HAP-1 (cell line): ENCODE data around the gene SLC9B1.
"Not testable (repeated sequence)": the region's sequence is repeated elsewhere in the genome, so short reads cannot be mapped to it uniquely, and the experiment has no call there.

Experiments
- DNase-seq, 2 experiments: peaks; one replicate each; pipeline ENCODE4 v3.0.0-alpha.2; 2016 to 2020; ENCODE audit warnings: low spot score in 2 of 2
- H3K27me3 ChIP-seq: fragments of 250-450 bp; sonication (Bioruptor Pico); 2 replicates; pipeline ENCODE4 v1.5.1; 2020; ENCODE audit warnings: low read depth, mild to moderate bottlenecking, moderate library complexity
- H3K36me3 ChIP-seq: fragments of 250-450 bp; sonication (Bioruptor Pico); replicated peaks from 2 replicates; pipeline ENCODE4 v1.5.1; 2020; ENCODE audit warnings: mild to moderate bottlenecking
- H3K4me1 ChIP-seq: fragments of 250-450 bp; sonication (Bioruptor Pico); 2 replicates; pipeline ENCODE4 v1.5.1; 2020; ENCODE audit warnings: mild to moderate bottlenecking
- H3K4me3 ChIP-seq: fragments of 250-450 bp; sonication (Bioruptor Pico); 2 replicates; pipeline ENCODE4 v1.5.1; 2020; ENCODE audit warnings: mild to moderate bottlenecking, moderate library complexity
- H3K9me3 ChIP-seq: fragments of 250-450 bp; sonication (Bioruptor Pico); 2 replicates; pipeline ENCODE4 v1.5.1; 2020; ENCODE audit warnings: mild to moderate bottlenecking, moderate library complexity
- in situ Hi-C: fragments of 300-500 bp; cut with MboI; formaldehyde crosslinking; loops from 3 replicates; pipeline ENCODE4 v1.14.3; 2020; ENCODE audit warnings: low sequenced_read_pairs, inconsistent platforms, mixed read lengths

The SLC9B1 gene

DNA sequence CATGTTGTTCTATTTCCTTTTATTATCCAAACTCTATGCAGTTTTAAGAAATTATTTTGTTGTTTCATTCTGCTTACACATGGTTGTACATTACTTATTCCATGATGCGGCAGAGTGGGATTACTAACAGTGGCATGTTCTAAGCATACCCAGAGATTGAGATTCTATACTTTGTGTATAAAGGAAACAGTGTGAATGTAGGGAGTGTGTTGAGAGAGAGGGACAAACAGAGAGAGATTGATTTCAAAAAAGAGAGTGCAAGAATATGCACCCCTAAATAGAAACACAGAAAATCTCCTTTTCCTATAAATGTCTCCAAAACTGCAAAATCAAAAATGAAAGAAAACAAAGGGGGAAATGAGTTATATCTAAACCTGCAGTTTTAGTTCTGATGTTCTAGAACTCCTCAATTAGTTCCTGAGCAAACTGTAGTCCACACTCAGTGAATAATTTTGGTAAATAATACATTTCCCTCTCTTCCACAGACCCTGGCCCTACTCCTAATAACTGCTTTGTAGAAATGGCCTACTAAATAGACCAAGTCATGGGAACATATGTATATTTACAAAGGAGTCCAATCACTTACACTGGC lies 31.0 kb downstream of the SLC9B1 start:
- H3K36me3 ChIP-seq = no peaks in the 10 kb centered on the region
- H3K9me3 ChIP-seq = peaks cover 4% of the 10 kb centered on the region; the same call in 1 of the 2 replicates
- DNase-seq = no peak
- in situ Hi-C loops = no loop called here
- no peaks in the 10 kb centered on the region for H3K27me3 ChIP-seq
- no peaks in the 10 kb centered on the region for H3K4me1 ChIP-seq
- no peak overlapping the region for H3K4me3 ChIP-seq

DNA sequence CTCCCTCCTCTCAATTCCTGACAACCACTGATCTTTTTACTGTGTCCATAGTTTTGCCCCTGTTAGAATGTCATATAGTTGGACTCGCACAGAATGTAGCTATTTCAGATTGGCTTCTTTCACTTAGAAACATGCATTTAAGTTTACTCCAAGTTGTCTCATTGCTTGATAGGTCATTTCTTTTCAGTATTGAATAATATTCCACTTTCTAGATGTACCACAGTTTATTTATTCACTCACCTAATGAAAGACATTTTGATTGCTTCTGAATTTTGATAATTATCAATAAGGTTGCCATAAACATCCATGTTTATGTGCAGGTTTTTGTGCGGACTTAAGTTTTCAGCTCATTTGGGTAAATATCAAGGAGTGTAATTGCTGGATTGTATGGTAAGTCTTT lies 38.5 kb downstream of the SLC9B1 start:
- in situ Hi-C loops = no loop called here
- H3K4me3 ChIP-seq = no peak overlapping the region
- no peak for DNase-seq
- 0 out of 2 replicates have a peak, but pooled peaks cover 3% of the 10 kb centered on the region for H3K9me3 ChIP-seq
- H3K27me3 ChIP-seq = no peaks in the 10 kb centered on the region
- no peaks in the 10 kb centered on the region; the same call in 1 of the 2 replicates for H3K4me1 ChIP-seq
- no peaks in the 10 kb centered on the region for H3K36me3 ChIP-seq

GRCh38 chr4:102961813-102962212 lies 57.7 kb downstream of the SLC9B1 start:
- in situ Hi-C loops, H3K36me3 ChIP-seq, H3K9me3 ChIP-seq: not testable (repeated sequence)

DNA sequence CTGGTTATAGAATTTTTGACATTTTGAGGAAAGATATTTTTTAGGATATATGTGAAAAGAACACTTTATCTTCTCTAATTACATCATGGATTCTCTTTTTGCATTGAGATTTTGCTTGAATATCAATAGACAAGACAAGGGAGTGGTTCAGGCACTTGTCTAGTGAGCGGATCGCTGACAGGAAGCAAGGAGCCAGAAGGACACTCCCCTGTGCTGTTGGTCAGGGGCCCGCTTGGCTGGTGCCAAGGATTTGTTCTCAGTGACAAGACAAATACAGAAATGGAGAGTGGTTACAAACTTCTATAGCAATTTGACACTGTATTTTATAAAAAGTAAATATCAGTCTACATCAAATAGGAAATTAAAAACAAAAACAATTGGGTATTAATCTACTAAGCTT lies 60.0 kb downstream of the SLC9B1 start:
- Histone ChIP-seq H3K4me1 (no peaks in the 10 kb centered on the region), H3K27me3 (no peaks in the 10 kb centered on the region), H3K36me3 (no peaks in the 10 kb centered on the region), H3K4me3 (no peak overlapping the region), H3K9me3 (no peaks in the 10 kb centered on the region)
- in situ Hi-C loops = no loop called here
- no peak for DNase-seq

More at GRCh38 chr4:102961813-102962212, 57.7 kb downstream of the SLC9B1 start:
- DNase-seq, H3K4me1 ChIP-seq, H3K27me3 ChIP-seq, H3K4me3 ChIP-seq: not testable (repeated sequence)

- Histone ChIP-seq H3K36me3 (no peaks in the 10 kb centered on the region), H3K9me3 (no peaks in the 10 kb centered on the region), H3K4me1 (no peaks in the 10 kb centered on the region), H3K27me3 (0 out of 2 replicates have a peak, but pooled peaks cover 3% of the 10 kb centered on the region), H3K4me3 (no peak overlapping the region)
- DNase-seq = no peak
- in situ Hi-C loops = no loop called here
Measured at GRCh38 chr4:102945066-102945465, 74.4 kb downstream of the SLC9B1 start.

GRCh38 chr4:102938063-102938462 lies 81.4 kb downstream of the SLC9B1 start:
- H3K36me3 ChIP-seq, in situ Hi-C loops, H3K4me3 ChIP-seq, H3K9me3 ChIP-seq, H3K4me1 ChIP-seq, H3K27me3 ChIP-seq: not testable (repeated sequence)
- DNase-seq = peak; percentile 36 to 81

DNA sequence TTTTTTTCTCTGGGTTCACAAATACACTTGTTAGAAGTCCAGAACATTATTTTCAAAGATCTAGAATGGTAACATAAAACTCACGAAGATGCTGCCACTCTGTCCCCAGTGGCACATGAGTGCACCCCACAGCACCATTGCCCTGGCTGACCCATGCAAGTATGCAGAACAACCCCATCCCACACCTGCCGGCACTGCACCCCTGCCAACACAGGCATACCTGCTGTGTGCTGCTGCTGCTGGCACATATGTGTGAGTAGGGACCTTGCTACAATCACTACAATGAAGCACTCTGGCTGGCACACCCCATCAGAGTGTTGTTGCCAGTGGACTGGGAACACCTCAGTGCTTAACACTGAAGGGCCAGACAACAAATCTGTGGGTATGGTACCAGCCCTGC lies 83.8 kb downstream of the SLC9B1 start:
- no peak overlapping the region for H3K4me3 ChIP-seq
- H3K9me3 ChIP-seq = no peaks in the 10 kb centered on the region
- no peaks in the 10 kb centered on the region for H3K4me1 ChIP-seq
- in situ Hi-C loops = no loop called here
- H3K27me3 ChIP-seq = no peaks in the 10 kb centered on the region
- DNase-seq = no peak
- H3K36me3 ChIP-seq = no peaks in the 10 kb centered on the region

GRCh38 chr4:102919697-102920096 lies 99.8 kb downstream of the SLC9B1 start:
- H3K4me1 ChIP-seq, H3K36me3 ChIP-seq, H3K27me3 ChIP-seq, H3K9me3 ChIP-seq, H3K4me3 ChIP-seq, in situ Hi-C loops: not testable (repeated sequence)
- DNase-seq = peak in 1 of 2 experiments; percentile 11

DNA sequence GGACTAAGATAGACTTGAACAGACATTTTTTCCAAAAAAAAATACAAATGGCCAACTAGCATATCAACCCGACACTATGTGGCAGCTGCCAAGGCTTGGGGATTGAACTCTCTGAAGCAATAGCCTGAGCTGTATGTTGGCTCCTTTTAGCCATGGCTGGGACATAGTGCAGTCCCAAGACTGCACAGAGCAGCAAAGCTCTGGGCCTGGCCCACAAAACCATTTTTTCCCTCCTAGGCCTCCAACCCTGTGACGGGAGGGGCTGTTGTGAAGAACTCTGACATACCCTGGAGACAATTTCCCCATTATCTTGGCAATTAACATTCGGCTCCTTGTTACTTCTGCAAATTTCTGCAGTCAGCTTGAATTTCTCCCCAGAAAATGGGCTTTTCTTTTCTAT lies 100.6 kb downstream of the SLC9B1 start:
- Histone ChIP-seq H3K4me1 (no peaks in the 10 kb centered on the region), H3K4me3 (no peak overlapping the region), H3K36me3 (no peaks in the 10 kb centered on the region), H3K9me3 (no peaks in the 10 kb centered on the region), H3K27me3 (no peaks in the 10 kb centered on the region)
- in situ Hi-C loops = no loop called here
- DNase-seq = no peak

GRCh38 chr4:102901804-102902203 lies 117.7 kb downstream of the SLC9B1 start:
- H3K36me3 ChIP-seq = no peaks in the 10 kb centered on the region
- no peaks in the 10 kb centered on the region for H3K27me3 ChIP-seq
- no peak for DNase-seq
- no peaks in the 10 kb centered on the region for H3K4me1 ChIP-seq
- H3K9me3 ChIP-seq = no peaks in the 10 kb centered on the region
- in situ Hi-C loops = no loop called here
- H3K4me3 ChIP-seq = no peak overlapping the region

GRCh38 chr4:102897610-102898009 lies 121.9 kb downstream of the SLC9B1 start:
- in situ Hi-C loops = not testable (repeated sequence)

GRCh38 chr4:102896547-102896946 lies 123.0 kb downstream of the SLC9B1 start:
- H3K9me3 ChIP-seq, in situ Hi-C loops, H3K4me3 ChIP-seq, H3K4me1 ChIP-seq, H3K36me3 ChIP-seq, H3K27me3 ChIP-seq, DNase-seq: not testable (repeated sequence)

More at GRCh38 chr4:102897610-102898009, 121.9 kb downstream of the SLC9B1 start:
- H3K4me3 ChIP-seq, DNase-seq, H3K9me3 ChIP-seq, H3K4me1 ChIP-seq, H3K27me3 ChIP-seq, H3K36me3 ChIP-seq: not testable (repeated sequence)

GRCh38 chr4:102889866-102890265 lies 129.6 kb downstream of the SLC9B1 start:
- H3K9me3 ChIP-seq, in situ Hi-C loops, H3K4me1 ChIP-seq, DNase-seq, H3K4me3 ChIP-seq, H3K27me3 ChIP-seq, H3K36me3 ChIP-seq: not testable (repeated sequence)

DNA sequence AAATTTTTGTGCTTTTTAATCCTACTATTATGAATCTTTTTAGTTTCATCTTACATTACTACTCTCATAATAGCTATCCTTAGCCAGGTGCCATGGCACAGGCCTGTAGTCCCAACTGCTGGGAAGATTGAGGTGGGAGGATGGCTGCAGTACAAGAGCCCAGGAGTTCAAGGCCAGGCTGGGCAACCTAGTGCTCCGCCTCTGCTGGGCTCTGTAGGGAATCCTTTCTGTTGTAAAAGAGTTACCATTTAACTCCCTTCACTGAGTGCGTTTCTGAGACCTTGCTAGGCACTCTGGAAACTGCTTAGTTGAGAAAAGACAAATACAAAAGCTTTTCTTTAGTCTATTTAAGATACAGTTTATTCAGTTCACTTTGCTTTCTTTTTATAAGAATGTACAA lies 130.9 kb downstream of the SLC9B1 start:
- DNase-seq, H3K27me3 ChIP-seq, H3K4me3 ChIP-seq, H3K9me3 ChIP-seq, in situ Hi-C loops, H3K36me3 ChIP-seq, H3K4me1 ChIP-seq: not testable (repeated sequence)

- in situ Hi-C loops = no loop called here
- DNase-seq = no peak
Measured at GRCh38 chr4:102883278-102883677, 136.2 kb downstream of the SLC9B1 start.

More at GRCh38 chr4:102883278-102883677, 136.2 kb downstream of the SLC9B1 start:
- Histone ChIP-seq H3K4me1 (0 out of 2 replicates have a peak, but pooled peaks cover 4% of the 10 kb centered on the region), H3K36me3 (no peaks in the 10 kb centered on the region), H3K4me3 (no peak overlapping the region), H3K9me3 (no peaks in the 10 kb centered on the region), H3K27me3 (no peaks in the 10 kb centered on the region)
